Activated CD4-positive, alpha-beta T cell treated with anti-CD3 and anti-CD28 coated beads for 36 hours (primary cell): ENCODE measurements around the gene OR2AE1. TPM values are rescaled to one million over a fixed set of nuclear protein-coding genes. Genes with fewer than 3 reads are reported as not detected.
A peak's percentile ranks its signal among the peaks of the same experiment; 100 is the strongest.
"Not testable (repeated sequence)": the region's sequence is repeated elsewhere in the genome, so short reads cannot be mapped to it uniquely, and the experiment has no call there.

ENCODE experiments used
- ATAC-seq: fragments of 200-7000 bp; cut with Tn5 transposase; one replicate; pipeline ENCODE4 v1.10.0; 2021; ENCODE audit warnings: mild to moderate bottlenecking, moderate library complexity
- CTCF ChIA-PET: fragments of 350-600 bp; sonication (Branson Sonifier 250); formaldehyde crosslinking; loops from one replicate; lab custom pipeline; 2021; ENCODE audit warnings: antibody characterized with exemption; lab: Charles Lee
- POLR2A ChIA-PET: fragments of 350-600 bp; sonication (Branson Sonifier 250); formaldehyde crosslinking; loops from one replicate; lab custom pipeline; 2021; ENCODE audit warnings: antibody characterized with exemption, inconsistent platforms; lab: Charles Lee
- DNase-seq: peaks from one replicate; pipeline ENCODE4 v3.0.0-alpha.2; 2020
- H3K27ac Mint-ChIP-seq: one replicate; pipeline ENCODE4 v1.8.0; 2021; ENCODE audit warnings: mixed read lengths
- H3K27me3 Mint-ChIP-seq: one replicate; pipeline ENCODE4 v1.8.0; 2021; ENCODE audit warnings: mixed read lengths
- H3K36me3 Mint-ChIP-seq: one replicate; pipeline ENCODE4 v1.8.0; 2021; ENCODE audit warnings: low read depth, mixed read lengths
- H3K4me1 Mint-ChIP-seq: one replicate; pipeline ENCODE4 v1.8.0; 2021; ENCODE audit warnings: mixed read lengths
- H3K4me3 Mint-ChIP-seq: one replicate; pipeline ENCODE4 v1.8.0; 2021; ENCODE audit warnings: mild to moderate bottlenecking, moderate library complexity, mixed read lengths
- H3K9me3 Mint-ChIP-seq: one replicate; pipeline ENCODE4 v1.8.0; 2021; ENCODE audit warnings: low read depth, mixed read lengths
- intact Hi-C, 2 experiments: fragments of 100-400 bp; cut with DNase I in 1 of 2; cut with micrococcal nuclease in 1 of 2; formaldehyde crosslinking; loops; one replicate each; pipeline versions ENCODE4 v1.14.2 to v1.15.1; 2022 to 2024; cut with DNase I, micrococcal nuclease
- total RNA-seq, 2 experiments: library from RNA; stranded (reverse); gene quantifications; one replicate each; pipeline ENCODE4 v1.2.3, GENCODE V29; 2021

OR2AE1 gene
- total RNA-seq, 2 experiments from 2014 or later = not detected

- Mint-ChIP-seq H3K27ac (no peak overlapping the region), H3K4me1 (peaks cover 5% of the 10 kb centered on the region), H3K4me3 (no peak overlapping the region), H3K9me3 (no peaks in the 10 kb centered on the region), H3K36me3 (peaks cover 32% of the 10 kb centered on the region), H3K27me3 (no peaks in the 10 kb centered on the region)
- ATAC-seq (peak; percentile 44), DNase-seq (no peak)
- intact Hi-C loops = no loop called here
- ChIA-PET CTCF (interaction anchor here (0.6 kb wide), 1 partner anchor 202 kb away, joined by 3 read pairs; no protein-coding TSS in a partner anchor), POLR2A (no interaction called here)
These were observed 20.6 kb upstream of the OR2AE1 start for GRCh38 chr7:99897322-99898022.

GRCh38 chr7:99894738-99895137 is 17.9 kb upstream of the OR2AE1 start:
- Mint-ChIP-seq H3K4me1 (peaks cover 5% of the 10 kb centered on the region), H3K27ac (no peak overlapping the region), H3K27me3 (no peaks in the 10 kb centered on the region), H3K36me3 (peaks cover 34% of the 10 kb centered on the region), H3K9me3 (no peaks in the 10 kb centered on the region), H3K4me3 (no peak overlapping the region)
- ATAC-seq (no peak), DNase-seq (no peak)
- POLR2A ChIA-PET = interaction anchor here (0.7 kb wide), 1 partner anchor 179 kb away, joined by 4 read pairs; no protein-coding TSS in a partner anchor
- CTCF ChIA-PET = interaction anchor here (0.8 to 0.9 kb wide), 2 partner anchors 18 to 96 kb away, joined by 3 read pairs; no protein-coding TSS in a partner anchor
- intact Hi-C loops = no loop called here

GRCh38 chr7:99893280-99893679 is 16.4 kb upstream of the OR2AE1 start:
- peaks cover 29% of the 10 kb centered on the region for H3K36me3 Mint-ChIP-seq
- ATAC-seq = no peak

GRCh38 chr7:99890348-99890747 is 13.5 kb upstream of the OR2AE1 start:
- DNase-seq, H3K27ac Mint-ChIP-seq, ATAC-seq, intact Hi-C loops, H3K4me1 Mint-ChIP-seq, H3K9me3 Mint-ChIP-seq, H3K27me3 Mint-ChIP-seq, POLR2A ChIA-PET, H3K4me3 Mint-ChIP-seq: not testable (repeated sequence)
- CTCF ChIA-PET = interaction anchor here (0.6 to 1.6 kb wide), 2 partner anchors 23 to 198 kb away, joined by 3 to 5 read pairs; no protein-coding TSS in a partner anchor
- H3K36me3 Mint-ChIP-seq = peaks cover 29% of the 10 kb centered on the region

More at GRCh38 chr7:99893280-99893679, 16.4 kb upstream of the OR2AE1 start:
- H3K9me3 Mint-ChIP-seq = no peaks in the 10 kb centered on the region
- H3K4me3 Mint-ChIP-seq = no peak overlapping the region
- no peaks in the 10 kb centered on the region for H3K27me3 Mint-ChIP-seq
- no peak overlapping the region for H3K27ac Mint-ChIP-seq
- intact Hi-C loops = no loop called here
- POLR2A ChIA-PET = no interaction called here
- no peak for DNase-seq
- CTCF ChIA-PET = interaction anchor here (0.6 kb wide), 1 partner anchor 236 kb away, joined by 3 read pairs; no protein-coding TSS in a partner anchor
- peaks cover 5% of the 10 kb centered on the region for H3K4me1 Mint-ChIP-seq

GRCh38 chr7:99888366-99888765 is 11.5 kb upstream of the OR2AE1 start:
- POLR2A ChIA-PET, intact Hi-C loops, H3K27me3 Mint-ChIP-seq, H3K4me3 Mint-ChIP-seq, CTCF ChIA-PET, H3K27ac Mint-ChIP-seq, DNase-seq, H3K4me1 Mint-ChIP-seq, H3K9me3 Mint-ChIP-seq, ATAC-seq: not testable (repeated sequence)
- peaks cover 27% of the 10 kb centered on the region for H3K36me3 Mint-ChIP-seq

GRCh38 chr7:99881370-99881769 is 4.5 kb upstream of the OR2AE1 start:
- no peaks in the 10 kb centered on the region for H3K4me1 Mint-ChIP-seq
- ATAC-seq (no peak), DNase-seq (no peak)
- no peaks in the 10 kb centered on the region for H3K9me3 Mint-ChIP-seq
- H3K4me3 Mint-ChIP-seq = no peak overlapping the region
- intact Hi-C loops = no loop called here
- H3K36me3 Mint-ChIP-seq = no peaks in the 10 kb centered on the region
- CTCF ChIA-PET = interaction anchor here (1.1 kb wide), 1 partner anchor 8 kb away, joined by 3 read pairs; no protein-coding TSS in a partner anchor
- POLR2A ChIA-PET = no interaction called here
- H3K27ac Mint-ChIP-seq = no peak overlapping the region
- H3K27me3 Mint-ChIP-seq = no peaks in the 10 kb centered on the region

GRCh38 chr7:99876491-99876890 is 342 bp downstream of the OR2AE1 start:
- H3K27ac Mint-ChIP-seq = no peak overlapping the region
- H3K36me3 Mint-ChIP-seq = no peaks in the 10 kb centered on the region
- DNase-seq = no peak
- ChIA-PET CTCF (interaction anchor here (0.6 kb wide), 1 partner anchor 45 kb away, joined by 3 read pairs; no protein-coding TSS in a partner anchor), POLR2A (no interaction called here)
- no peaks in the 10 kb centered on the region for H3K9me3 Mint-ChIP-seq
- intact Hi-C loops = no loop called here
- peaks cover 2% of the 10 kb centered on the region for H3K27me3 Mint-ChIP-seq
- peaks cover 3% of the 10 kb centered on the region for H3K4me1 Mint-ChIP-seq
- ATAC-seq = peak; percentile 39
- no peak overlapping the region for H3K4me3 Mint-ChIP-seq

GRCh38 chr7:99868246-99868645 is 8.6 kb downstream of the OR2AE1 start:
- CTCF ChIA-PET = no interaction called here
- ATAC-seq (no peak), DNase-seq (no peak)
- Mint-ChIP-seq H3K4me3 (no peak overlapping the region), H3K36me3 (no peaks in the 10 kb centered on the region), H3K4me1 (peaks cover 3% of the 10 kb centered on the region), H3K27ac (no peak overlapping the region), H3K27me3 (peaks cover 4% of the 10 kb centered on the region), H3K9me3 (no peaks in the 10 kb centered on the region)
- POLR2A ChIA-PET = no interaction called here
- intact Hi-C loops = no loop called here

- ATAC-seq, H3K4me3 Mint-ChIP-seq, DNase-seq, H3K27me3 Mint-ChIP-seq, POLR2A ChIA-PET, H3K9me3 Mint-ChIP-seq, H3K36me3 Mint-ChIP-seq, H3K4me1 Mint-ChIP-seq, intact Hi-C loops, CTCF ChIA-PET, H3K27ac Mint-ChIP-seq: not testable (repeated sequence)
These were observed 9.4 kb downstream of the OR2AE1 start for GRCh38 chr7:99867477-99867876.

- Mint-ChIP-seq H3K9me3 (no peaks in the 10 kb centered on the region), H3K27me3 (peaks cover 4% of the 10 kb centered on the region), H3K36me3 (no peaks in the 10 kb centered on the region), H3K4me1 (no peaks in the 10 kb centered on the region), H3K27ac (no peak overlapping the region), H3K4me3 (no peak overlapping the region)
- ATAC-seq (no peak), DNase-seq (no peak)
- intact Hi-C loops = no loop called here
- ChIA-PET CTCF (no interaction called here), POLR2A (no interaction called here)
These were observed 12.9 kb downstream of the OR2AE1 start for GRCh38 chr7:99863847-99864440.

- no peak for ATAC-seq
These were observed 16.3 kb downstream of the OR2AE1 start for GRCh38 chr7:99860281-99861127.

More at GRCh38 chr7:99860281-99861127, 16.3 kb downstream of the OR2AE1 start:
- H3K27me3 Mint-ChIP-seq = peaks cover 6% of the 10 kb centered on the region
- no peaks in the 10 kb centered on the region for H3K4me1 Mint-ChIP-seq
- no peak for DNase-seq
- POLR2A ChIA-PET = no interaction called here
- no peak overlapping the region for H3K27ac Mint-ChIP-seq
- no peaks in the 10 kb centered on the region for H3K36me3 Mint-ChIP-seq
- no peaks in the 10 kb centered on the region for H3K9me3 Mint-ChIP-seq
- H3K4me3 Mint-ChIP-seq = no peak overlapping the region
- CTCF ChIA-PET = no interaction called here
- intact Hi-C loops = no loop called here
